Amniotic stem cell (primary cell): Measurements from ENCODE around the gene HEPHL1.
"Not testable (repeated sequence)": the region's sequence is repeated elsewhere in the genome, so short reads cannot be mapped to it uniquely, and the experiment has no call there.

ENCODE experiments used
- DNase-seq: peaks from one replicate; lab custom pipeline; 2025; lab: John Stamatoyannopoulos, UW

The HEPHL1 gene

GRCh38 chr11:94150056-94150455, 128.9 kb downstream of the HEPHL1 start:
- no peak for DNase-seq

- no peak for DNase-seq
These were observed 129.8 kb downstream of the HEPHL1 start for GRCh38 chr11:94150704-94151685.

- peak; percentile 59 for DNase-seq
These were observed 130.9 kb downstream of the HEPHL1 start for GRCh38 chr11:94151903-94152677.

GRCh38 chr11:94152678-94153065, 131.5 kb downstream of the HEPHL1 start:
- DNase-seq = no peak

GRCh38 chr11:94153320-94153719, 132.2 kb downstream of the HEPHL1 start:
- DNase-seq = no peak

- DNase-seq = no peak
These were observed 133.1 kb downstream of the HEPHL1 start for GRCh38 chr11:94154095-94154856.

GRCh38 chr11:94157339-94157738, 136.2 kb downstream of the HEPHL1 start:
- DNase-seq = not testable (repeated sequence)
